Measurements from ENCODE around the gene PPARA. TPM values are rescaled to one million over a fixed set of nuclear protein-coding genes. Genes with fewer than 3 reads are reported as not detected.

The PPARA gene
- total RNA-seq, 1 experiment from 2014 or later, result 7.7 TPM

DNA sequence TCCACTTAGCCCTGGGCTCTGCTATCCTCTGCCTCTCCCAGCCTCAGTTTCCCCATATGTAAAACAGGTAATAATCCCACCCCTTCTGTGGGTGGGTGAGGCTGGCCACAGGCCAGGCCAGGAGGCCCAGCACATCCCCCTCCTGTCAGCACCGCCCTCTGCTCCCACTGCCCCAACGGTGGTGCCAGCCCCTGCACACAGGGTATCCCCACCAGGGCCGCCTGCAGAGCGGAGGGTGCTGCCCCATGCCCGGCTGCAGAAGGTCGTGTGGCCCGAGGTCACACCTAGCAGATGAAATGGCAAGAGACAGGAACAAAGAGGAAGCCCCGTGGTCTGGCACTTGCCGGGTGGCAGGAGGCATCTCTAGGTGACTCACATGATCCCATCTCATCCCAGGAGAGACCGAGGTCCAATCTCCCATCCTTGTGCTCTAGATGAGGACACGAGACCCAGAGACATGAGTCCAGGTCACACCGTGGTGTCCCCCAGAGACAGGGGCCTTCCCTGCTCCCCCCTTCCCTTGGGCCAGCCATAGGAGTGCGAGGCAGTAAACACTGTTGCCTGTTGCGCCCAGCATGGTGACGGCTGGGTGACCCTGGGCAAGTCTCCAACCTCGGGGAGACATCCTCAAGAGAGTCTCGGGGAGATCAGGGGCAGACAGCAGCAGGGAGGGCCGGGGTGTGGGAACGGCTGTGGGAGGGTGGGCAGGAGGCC is 27.2 kb upstream of the PPARA start:
- Histone ChIP-seq H2AFZ (ENCODE audit: low read length) (no peak overlapping the region; the same call in 1 of the 2 replicates), H3K4me1 (ENCODE audit: insufficient read depth, low read length) (peaks cover 7% of the 10 kb centered on the region; the same call in 1 of the 2 replicates), H3K9me3 (ENCODE audit: low read length) (no peaks in the 10 kb centered on the region), H3K27me3 (ENCODE audit: low read length) (no peaks in the 10 kb centered on the region), H3K9me2 (replicated peaks; ENCODE audit: low read length) (no peaks in the 10 kb centered on the region), H3K79me2 (ENCODE audit: low read length) (no peaks in the 10 kb centered on the region), H3K27ac (ENCODE audit: low read length) (no peak overlapping the region), H3K9ac (ENCODE audit: low read length) (no peak overlapping the region), H3K36me3 (ENCODE audit: low read depth, low read length) (no peaks in the 10 kb centered on the region), H3K4me3 (ENCODE audit: low read length) (no peak overlapping the region), H3K4me2 (ENCODE audit: low read length) (peak overlapping the region; percentile 71; the same call in 1 of the 2 replicates), H3F3A (ENCODE audit: low read length, unreplicated experiment) (no peaks in the 10 kb centered on the region), H4K20me1 (ENCODE audit: low read length) (no peaks in the 10 kb centered on the region)
- BruUV-seq (replicated peaks), result no TSS peak
- intact Hi-C loops (cut with micrococcal nuclease), result loop anchor here (1.0 to 5.0 kb wide), 2 partner anchors 174 to 191 kb away; partner anchors contain the start of gene GTSE1
- DNase-seq, result no peak
- TF ChIP-seq EZH2phosphoT487 (IDR thresholded peaks at IDR 0.05; ENCODE audit: borderline replicate concordance, low read length) (no peak), EZH2 (IDR thresholded peaks at IDR 0.05; ENCODE audit: low read length, unreplicated experiment) (no peak)
- TF ChIP-seq, protein P1, sequence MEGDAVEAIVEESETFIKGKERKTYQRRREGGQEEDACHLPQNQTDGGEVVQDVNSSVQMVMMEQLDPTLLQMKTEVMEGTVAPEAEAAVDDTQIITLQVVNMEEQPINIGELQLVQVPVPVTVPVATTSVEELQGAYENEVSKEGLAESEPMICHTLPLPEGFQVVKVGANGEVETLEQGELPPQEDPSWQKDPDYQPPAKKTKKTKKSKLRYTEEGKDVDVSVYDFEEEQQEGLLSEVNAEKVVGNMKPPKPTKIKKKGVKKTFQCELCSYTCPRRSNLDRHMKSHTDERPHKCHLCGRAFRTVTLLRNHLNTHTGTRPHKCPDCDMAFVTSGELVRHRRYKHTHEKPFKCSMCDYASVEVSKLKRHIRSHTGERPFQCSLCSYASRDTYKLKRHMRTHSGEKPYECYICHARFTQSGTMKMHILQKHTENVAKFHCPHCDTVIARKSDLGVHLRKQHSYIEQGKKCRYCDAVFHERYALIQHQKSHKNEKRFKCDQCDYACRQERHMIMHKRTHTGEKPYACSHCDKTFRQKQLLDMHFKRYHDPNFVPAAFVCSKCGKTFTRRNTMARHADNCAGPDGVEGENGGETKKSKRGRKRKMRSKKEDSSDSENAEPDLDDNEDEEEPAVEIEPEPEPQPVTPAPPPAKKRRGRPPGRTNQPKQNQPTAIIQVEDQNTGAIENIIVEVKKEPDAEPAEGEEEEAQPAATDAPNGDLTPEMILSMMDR (conservative IDR thresholded peaks at IDR 0.05; ENCODE audit: low read depth, low read length), result no peak
- POLR2A ChIA-PET (ENCODE audit: unreplicated experiment), result no interaction called here
- ATAC-seq, result no peak
- CTCF ChIA-PET, result no interaction called here

DNA sequence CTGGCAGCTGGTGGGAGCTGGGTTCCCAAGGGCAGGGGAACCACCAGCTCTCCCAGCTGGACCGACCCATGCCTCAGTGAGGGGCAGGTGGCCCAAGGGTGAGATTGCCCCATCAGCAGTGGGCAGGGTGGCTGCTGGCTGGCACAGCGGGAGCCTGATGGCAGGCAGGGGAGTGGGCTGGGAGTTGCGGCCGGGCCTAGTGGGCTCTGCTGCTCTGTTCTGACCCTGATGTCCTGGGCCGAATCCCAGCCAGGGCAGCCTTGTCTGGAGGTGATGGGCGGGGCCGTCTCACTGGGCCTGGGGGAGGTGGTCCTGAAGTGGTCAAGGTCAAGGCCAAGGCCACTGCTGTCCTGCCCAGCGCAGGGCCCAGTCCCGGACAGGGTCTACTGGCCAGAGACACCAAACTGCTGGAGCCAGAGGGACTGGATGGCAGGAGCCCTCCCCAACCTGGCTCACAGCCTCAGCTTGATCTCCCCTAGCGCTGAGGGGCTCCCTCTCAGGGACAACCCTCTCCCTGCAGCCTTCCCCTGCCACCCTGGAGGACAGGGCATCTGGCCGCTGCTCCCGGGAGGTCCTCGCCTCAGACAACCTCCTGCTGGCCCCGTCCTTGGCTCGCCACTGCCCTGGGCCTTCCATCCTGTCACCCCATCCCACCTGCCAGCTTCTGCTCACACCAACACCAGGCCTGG is 26.5 kb upstream of the PPARA start:
- H3F3A ChIP-seq (ENCODE audit: low read length, unreplicated experiment), result no peaks in the 10 kb centered on the region
- DNase-seq (no peak), ATAC-seq (no peak)
- no peaks in the 10 kb centered on the region for H3K27me3 ChIP-seq (ENCODE audit: low read length)
- H3K9me2 ChIP-seq (replicated peaks; ENCODE audit: low read length), result no peaks in the 10 kb centered on the region
- intact Hi-C loops (cut with micrococcal nuclease), result loop anchor here (5.0 kb wide), 1 partner anchor 173 kb away; the partner anchor contains the start of gene GTSE1
- H3K9ac ChIP-seq (ENCODE audit: low read length), result no peak overlapping the region
- ChIA-PET CTCF (no interaction called here), POLR2A (ENCODE audit: unreplicated experiment) (no interaction called here)
- TF ChIP-seq, protein P1 (conservative IDR thresholded peaks at IDR 0.05; ENCODE audit: low read depth, low read length), result no peak
- no peak for TF ChIP-seq EZH2 (IDR thresholded peaks at IDR 0.05; ENCODE audit: low read length, unreplicated experiment)
- no peak overlapping the region for H2AFZ ChIP-seq (ENCODE audit: low read length)
- no peaks in the 10 kb centered on the region for H3K79me2 ChIP-seq (ENCODE audit: low read length)
- peaks cover 7% of the 10 kb centered on the region; the same call in 1 of the 2 replicates for H3K4me1 ChIP-seq (ENCODE audit: insufficient read depth, low read length)
- no peak overlapping the region for H3K4me3 ChIP-seq (ENCODE audit: low read length)
- no peaks in the 10 kb centered on the region for H4K20me1 ChIP-seq (ENCODE audit: low read length)
- H3K9me3 ChIP-seq (ENCODE audit: low read length), result no peaks in the 10 kb centered on the region
- H3K36me3 ChIP-seq (ENCODE audit: low read depth, low read length), result no peaks in the 10 kb centered on the region
- no peak overlapping the region for H3K27ac ChIP-seq (ENCODE audit: low read length)
- BruUV-seq (replicated peaks), result no TSS peak
- H3K4me2 ChIP-seq (ENCODE audit: low read length), result no peak overlapping the region
